GM12892 (cell line): ENCODE measurements around the gene GPN2.

Source experiments
- POLR2A ChIP-seq: IDR thresholded peaks from 2 replicates; pipeline ENCODE4 v1.6.1; 2011; ENCODE audit warnings: low read depth, low read length, control low read depth
- POLR2AphosphoS5 ChIP-seq: IDR thresholded peaks from 2 replicates; pipeline ENCODE4 v1.6.1; 2011; ENCODE audit warnings: low read depth, low read length, control low read depth
- TAF1 ChIP-seq: IDR thresholded peaks from 2 replicates; pipeline ENCODE4 v1.6.1; 2011; ENCODE audit warnings: low read depth, mild to moderate bottlenecking, control low read depth, low read length, borderline replicate concordance

GRCh38 chr1:26864610-26865480, 25.2 kb downstream of the GPN2 start:
- TF ChIP-seq POLR2A (peak; percentile 99), POLR2AphosphoS5 (peak; percentile 98), TAF1 (peak; percentile 77)
